Thymus (tissue), 11 donors: ENCODE results near the gene RBM24. TPM values are rescaled to one million over a fixed set of nuclear protein-coding genes. Genes with fewer than 3 reads are reported as not detected.

Source experiments
- DNase-seq, 9 donors: peaks; one replicate each; pipeline ENCODE4 v3.0.0-alpha.2; 2013; ENCODE audit warnings: low spot score in 9 of 9, low read depth in 6 of 9, missing footprints in 1 of 9
- H3K27ac ChIP-seq, 2 donors: one replicate each; pipeline ENCODE4 v1.5.1; 2013; ENCODE audit warnings: control low read depth in 1 of 2, low read depth in 1 of 2, low read length in 1 of 2, mild to moderate bottlenecking in 1 of 2, moderate library complexity in 1 of 2
- H3K27me3 ChIP-seq, 2 donors: one replicate each; pipeline ENCODE4 v1.5.1; 2013; ENCODE audit warnings: low read length in 1 of 2; ENCODE audit not compliant: control insufficient read depth in 2 of 2, insufficient read depth in 1 of 2
- H3K36me3 ChIP-seq, 2 donors: one replicate each; pipeline ENCODE4 v1.5.1; 2013; ENCODE audit warnings: low read length in 1 of 2, mild to moderate bottlenecking in 1 of 2, moderate library complexity in 1 of 2; ENCODE audit not compliant: control insufficient read depth in 2 of 2, insufficient read depth in 2 of 2
- H3K4me1 ChIP-seq, 2 donors: one replicate each; pipeline ENCODE4 v1.5.1; 2013; ENCODE audit warnings: low read length in 2 of 2; ENCODE audit not compliant: control insufficient read depth in 2 of 2, insufficient read depth in 2 of 2
- H3K4me3 ChIP-seq, 2 donors: one replicate each; pipeline ENCODE4 v1.5.1; 2013; ENCODE audit warnings: low read length in 2 of 2, control low read depth in 1 of 2, mild to moderate bottlenecking in 1 of 2
- H3K9me3 ChIP-seq, 2 donors: one replicate each; pipeline ENCODE4 v1.5.1; 2013; ENCODE audit warnings: low read length in 1 of 2, mild to moderate bottlenecking in 1 of 2; ENCODE audit not compliant: control insufficient read depth in 2 of 2, insufficient read depth in 1 of 2
- WGBS: extraction: QIAGEN DNeasy Blood & Tissue Kit; methylation state at CpG from one replicate; pipeline ENCODE4 v1.1.7; 2013; 5-methylcytosine and 5-hydroxymethylcytosine counted together
- polyA plus RNA-seq: library from polyadenylated mRNA; stranded (reverse); fragments of 200-250 nt; gene quantifications from one replicate; pipeline ENCODE4 v1.2.3, GENCODE V29; 2013
- total RNA-seq: library from RNA; stranded (reverse); fragments of 120-200 nt; gene quantifications from one replicate; pipeline ENCODE4 v1.2.4, GENCODE V29; 2013
- donor health status: healthy.

RBM24 gene
- total and polyA plus RNA-seq, 2 donors = 0.99 to 2.0 TPM

DNA sequence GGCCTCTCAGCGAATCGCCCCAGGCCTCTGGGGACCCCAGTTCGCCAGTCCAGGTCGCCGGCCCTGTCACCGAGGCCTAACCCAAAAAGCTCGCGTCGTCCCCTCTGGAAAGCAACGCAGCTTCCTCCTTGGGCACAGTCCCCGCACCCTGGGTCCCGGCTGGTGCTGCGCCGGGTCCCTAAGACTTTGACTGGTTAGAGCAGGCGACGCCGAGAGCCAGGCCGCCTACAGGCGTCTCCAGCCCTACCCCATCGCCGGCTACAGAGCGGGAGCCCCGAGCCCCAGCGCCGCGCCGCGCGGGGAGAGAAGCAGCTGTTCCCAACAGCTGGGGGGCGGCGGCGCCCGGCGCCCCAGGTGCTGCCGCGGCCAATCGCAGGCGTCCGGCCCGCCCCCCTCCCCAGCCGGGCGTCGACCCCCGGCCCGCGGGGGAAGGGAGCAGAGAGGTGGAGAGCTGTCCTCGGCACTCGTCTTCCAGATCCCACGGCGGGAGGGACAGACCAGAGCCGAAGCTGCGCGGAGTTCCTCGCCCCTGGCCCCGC is 540 bp upstream of the RBM24 start:
- 3% methylated on average over 55 of the region's 55 CpGs for WGBS
- H3K9me3 ChIP-seq = no peaks in the 10 kb centered on the region
- H3K27ac ChIP-seq = no peak overlapping the region
- no peaks in the 10 kb centered on the region for H3K36me3 ChIP-seq
- peaks cover 3 to 5% of the 10 kb centered on the region in 2 donors for H3K4me1 ChIP-seq
- H3K4me3 ChIP-seq = peak overlapping the region in 1 of 2 donors; percentile 37
- peak in 3 of 9 donors; percentile 8 to 21 (median 11) for DNase-seq
- H3K27me3 ChIP-seq = peaks cover 30 to 58% of the 10 kb centered on the region in 2 donors

DNA sequence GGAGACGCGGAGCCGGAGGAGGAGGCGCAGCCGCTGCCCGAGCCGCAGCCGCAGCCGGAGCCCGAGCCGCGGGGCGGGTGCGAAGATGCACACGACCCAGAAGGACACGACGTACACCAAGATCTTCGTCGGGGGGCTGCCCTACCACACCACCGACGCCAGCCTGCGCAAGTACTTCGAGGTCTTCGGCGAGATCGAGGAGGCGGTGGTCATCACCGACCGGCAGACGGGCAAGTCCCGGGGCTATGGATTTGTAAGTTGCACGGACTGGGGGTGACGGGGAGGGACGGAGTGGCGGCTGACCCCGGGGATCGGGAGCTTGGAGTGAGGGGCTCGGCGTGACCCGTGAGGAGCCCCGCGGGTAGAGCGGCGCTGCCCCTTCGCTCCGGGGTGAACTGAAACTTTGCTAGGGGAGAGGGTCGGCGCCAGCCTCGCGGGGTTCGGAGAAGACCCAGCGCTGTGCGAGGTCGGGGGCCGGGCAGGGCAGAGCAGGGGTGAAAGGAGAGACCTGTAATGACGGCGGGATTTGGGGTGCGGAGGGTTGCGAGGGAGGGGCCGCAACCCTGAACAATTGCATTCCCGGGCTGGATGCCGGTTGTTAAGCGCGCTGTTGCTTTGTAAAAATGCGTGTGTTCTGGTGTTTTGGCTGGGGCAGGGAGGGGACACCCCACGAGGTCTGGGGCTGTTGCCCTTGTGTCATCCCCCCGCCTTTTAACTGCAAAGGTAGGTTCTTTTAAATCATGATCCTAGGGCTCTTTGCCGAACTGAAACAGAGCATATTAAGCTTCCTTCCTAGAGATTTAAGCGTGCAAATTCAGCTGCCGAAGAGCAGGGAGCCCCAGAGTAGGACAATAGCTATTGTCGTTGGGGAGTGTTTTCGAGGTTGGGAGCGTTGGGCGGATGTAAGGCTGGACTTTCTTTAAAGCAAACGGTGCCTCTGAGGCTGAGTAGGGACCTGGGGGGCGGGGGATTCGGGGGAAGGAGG is 628 bp downstream of the RBM24 start:
- WGBS = 4% methylated on average over 77 of the region's 77 CpGs
- Histone ChIP-seq H3K27me3 (peaks cover 30 to 56% of the 10 kb centered on the region in 2 donors), H3K4me3 (peak overlapping the region; percentile 37), H3K4me1 (peaks cover 3 to 5% of the 10 kb centered on the region in 2 donors), H3K9me3 (no peaks in the 10 kb centered on the region), H3K27ac (no peak overlapping the region), H3K36me3 (no peaks in the 10 kb centered on the region)
- no peak for DNase-seq

DNA sequence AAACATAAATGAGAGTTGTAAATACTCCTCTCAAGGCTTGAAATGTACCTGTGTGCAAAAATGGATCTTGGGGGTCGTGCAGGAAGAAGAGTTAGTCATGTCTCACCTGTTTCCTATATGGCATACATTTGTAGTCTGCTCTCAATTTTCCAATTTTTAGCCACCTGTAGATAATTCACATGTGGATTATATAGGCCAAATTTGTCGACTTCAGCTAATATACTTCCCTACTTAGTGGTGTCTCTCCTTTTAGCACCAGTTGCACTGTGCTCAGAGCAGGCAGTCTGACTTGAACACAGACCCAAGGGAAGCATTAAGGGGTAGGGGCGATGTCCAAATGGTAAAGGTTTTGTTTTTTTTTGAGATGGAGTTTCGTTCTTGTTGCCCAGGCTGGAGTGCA is 1.9 kb downstream of the RBM24 start:
- no peaks in the 10 kb centered on the region for H3K9me3 ChIP-seq
- H3K4me1 ChIP-seq = peaks cover 3 to 5% of the 10 kb centered on the region in 2 donors
- no peaks in the 10 kb centered on the region for H3K36me3 ChIP-seq
- no peak overlapping the region for H3K4me3 ChIP-seq
- no peak for DNase-seq
- peaks cover 30 to 53% of the 10 kb centered on the region in 2 donors for H3K27me3 ChIP-seq
- 94% methylated on average over 4 of the region's 4 CpGs for WGBS
- no peak overlapping the region for H3K27ac ChIP-seq

DNA sequence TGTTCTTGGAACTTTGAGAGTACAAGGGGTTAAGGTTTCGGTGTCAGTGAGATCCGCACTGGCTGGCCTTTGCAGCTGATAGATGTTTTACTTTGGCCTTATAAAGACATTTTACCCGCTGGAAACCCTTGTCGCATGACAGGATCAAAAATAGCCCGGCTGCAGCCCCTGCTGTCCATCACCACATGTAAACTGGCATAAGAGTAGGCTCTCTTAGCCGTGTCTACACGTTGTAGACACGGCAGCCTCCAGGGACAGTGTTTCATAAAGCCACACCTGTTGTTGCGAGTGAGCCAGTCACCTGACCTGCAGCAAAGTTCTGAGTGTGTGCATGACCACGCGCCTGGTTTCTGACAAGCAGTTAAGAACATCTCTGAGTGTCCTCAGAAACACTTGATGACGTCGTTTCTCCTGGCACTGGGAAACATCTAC is 8.5 kb downstream of the RBM24 start:
- WGBS = 90% methylated on average over 13 of the region's 13 CpGs
- no peak overlapping the region for H3K27ac ChIP-seq
- no peaks in the 10 kb centered on the region for H3K4me1 ChIP-seq
- DNase-seq = no peak
- H3K4me3 ChIP-seq = no peak overlapping the region
- H3K9me3 ChIP-seq = no peaks in the 10 kb centered on the region
- peaks cover 0 to 3% of the 10 kb centered on the region in 2 donors for H3K27me3 ChIP-seq
- H3K36me3 ChIP-seq = no peaks in the 10 kb centered on the region

DNA sequence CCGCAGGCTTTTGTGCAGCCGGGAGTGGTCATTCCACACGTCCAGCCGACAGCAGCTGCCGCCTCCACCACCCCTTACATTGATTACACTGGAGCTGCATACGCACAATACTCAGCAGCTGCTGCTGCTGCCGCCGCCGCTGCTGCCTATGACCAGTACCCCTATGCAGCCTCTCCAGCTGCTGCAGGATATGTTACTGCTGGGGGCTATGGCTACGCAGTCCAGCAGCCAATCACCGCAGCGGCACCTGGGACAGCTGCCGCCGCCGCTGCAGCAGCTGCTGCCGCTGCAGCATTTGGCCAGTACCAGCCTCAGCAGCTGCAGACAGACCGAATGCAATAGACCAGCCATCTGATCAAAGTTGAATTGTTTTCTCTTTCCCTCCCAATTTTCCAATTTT is 10.6 kb downstream of the RBM24 start:
- H3K27ac ChIP-seq = no peak overlapping the region
- no peak for DNase-seq
- no peaks in the 10 kb centered on the region for H3K9me3 ChIP-seq
- no peaks in the 10 kb centered on the region for H3K36me3 ChIP-seq
- no peak overlapping the region for H3K4me3 ChIP-seq
- H3K4me1 ChIP-seq = no peaks in the 10 kb centered on the region
- H3K27me3 ChIP-seq = peaks cover 0 to 3% of the 10 kb centered on the region in 2 donors
- WGBS = 96% methylated on average over 17 of the region's 17 CpGs

DNA sequence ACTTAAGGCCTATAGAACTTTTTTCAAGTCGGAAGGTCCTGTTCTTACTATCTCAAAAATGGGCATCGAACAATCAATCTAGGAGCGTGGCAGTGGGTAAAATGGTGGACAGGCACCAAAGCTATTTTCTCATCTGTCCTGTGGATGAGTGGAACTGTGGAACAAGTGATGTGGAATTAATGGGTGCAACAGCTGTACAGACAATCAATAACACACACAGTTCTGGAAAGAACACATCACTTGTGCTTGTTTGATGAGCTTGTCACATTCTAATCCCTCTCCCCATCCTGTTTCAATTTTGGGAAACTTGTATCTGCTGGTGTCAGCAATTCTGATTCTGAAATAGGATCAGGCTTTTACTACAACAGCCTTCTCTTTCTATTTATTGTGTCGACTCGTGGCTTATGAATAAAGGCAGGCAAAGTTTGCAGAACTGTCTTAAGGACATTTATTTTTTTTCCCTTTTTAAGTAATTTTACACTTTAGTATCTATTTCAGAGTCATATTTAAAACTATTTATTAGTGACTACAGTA is 11.5 kb downstream of the RBM24 start:
- H3K27me3 ChIP-seq = peaks cover 0 to 3% of the 10 kb centered on the region in 2 donors
- H3K4me1 ChIP-seq = no peaks in the 10 kb centered on the region
- no peaks in the 10 kb centered on the region for H3K9me3 ChIP-seq
- no peak overlapping the region for H3K4me3 ChIP-seq
- WGBS = 92% methylated on average over 5 of the region's 5 CpGs
- no peak for DNase-seq
- H3K36me3 ChIP-seq = no peaks in the 10 kb centered on the region
- H3K27ac ChIP-seq = no peak overlapping the region

DNA sequence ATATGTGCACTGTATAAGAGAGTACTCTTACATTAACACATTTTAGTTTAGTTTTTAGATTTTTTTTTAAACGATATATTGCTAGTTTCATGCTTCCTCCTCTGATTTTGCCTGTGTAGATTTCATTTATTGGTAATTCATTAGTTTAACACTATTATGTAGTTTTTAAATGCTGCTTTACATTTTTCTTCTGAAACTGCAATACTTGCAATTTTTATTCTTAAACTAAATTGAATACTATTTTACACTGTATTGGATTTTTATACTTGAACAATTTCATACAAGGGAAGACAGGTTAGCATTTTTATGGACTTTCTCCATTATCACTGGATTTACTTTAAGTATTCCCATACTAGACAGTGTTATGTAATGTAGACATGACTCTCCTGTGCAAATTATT is 12.2 kb downstream of the RBM24 start:
- Histone ChIP-seq H3K4me3 (no peak overlapping the region), H3K36me3 (no peaks in the 10 kb centered on the region), H3K27ac (no peak overlapping the region), H3K27me3 (peaks cover 0 to 3% of the 10 kb centered on the region in 2 donors), H3K9me3 (no peaks in the 10 kb centered on the region), H3K4me1 (no peaks in the 10 kb centered on the region)
- DNase-seq = no peak
- 91% methylated on average over 1 of the region's 1 CpG for WGBS

DNA sequence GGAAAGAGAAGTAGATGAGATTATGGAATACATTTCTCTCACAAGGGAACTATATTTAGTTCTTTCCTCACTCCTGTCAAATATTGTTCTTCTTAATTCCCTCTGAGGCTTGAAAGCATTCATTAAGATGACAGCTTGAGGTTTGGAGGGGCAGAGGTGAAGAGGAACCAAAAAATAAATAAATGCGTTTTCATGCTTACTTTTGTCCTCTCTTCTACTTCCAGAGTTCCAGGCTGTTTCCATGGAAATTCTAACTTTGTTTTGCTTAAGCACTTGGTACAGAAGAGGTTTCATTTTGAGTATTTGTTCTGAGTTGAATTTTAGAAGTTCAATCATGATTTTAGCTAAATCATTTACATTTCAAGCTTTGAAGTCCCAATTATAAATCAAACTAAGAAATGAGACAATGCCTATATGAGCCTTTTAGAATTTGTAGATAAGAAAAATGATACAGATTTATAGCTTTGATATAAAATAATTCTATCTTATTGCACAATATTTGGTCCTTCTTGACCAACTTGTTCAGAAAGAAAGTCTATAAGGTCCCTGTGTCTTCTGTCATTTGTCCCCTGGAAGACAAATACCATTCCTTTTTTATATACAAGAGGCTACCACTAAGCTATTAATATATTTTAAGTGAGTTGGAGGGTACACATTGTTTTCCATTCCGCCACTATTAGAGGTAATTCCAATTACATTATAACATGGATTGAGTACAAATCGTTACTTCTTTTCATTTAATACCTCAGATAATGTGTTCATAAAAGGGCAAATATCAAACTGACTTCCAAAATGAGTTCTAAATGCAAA is 16.3 kb downstream of the RBM24 start:
- Histone ChIP-seq H3K4me3 (no peak overlapping the region), H3K36me3 (no peaks in the 10 kb centered on the region), H3K4me1 (no peaks in the 10 kb centered on the region), H3K27me3 (no peaks in the 10 kb centered on the region), H3K27ac (no peak overlapping the region), H3K9me3 (no peaks in the 10 kb centered on the region)
- no peak for DNase-seq
- WGBS = 68% methylated on average over 3 of the region's 3 CpGs
